HEK293 (cell line): ENCODE results near the gene HGFAC.

Source experiments
- CTCF ChIA-PET: fragments of 350-600 bp; formaldehyde crosslinking; extraction: SDS; loops from one replicate; lab custom pipeline; 2021; ENCODE audit warnings: antibody characterized with exemption; lab: Yijun Ruan, JAX
- POLR2A ChIA-PET: fragments of 300-600 bp; formaldehyde crosslinking; extraction: SDS; loops from one replicate; lab custom pipeline; 2020; ENCODE audit warnings: antibody characterized with exemption, inconsistent platforms; lab: Yijun Ruan, JAX
- H3K27ac ChIP-seq: fragments of 200-500 bp; sonication (Bioruptor generic); 2 replicates; pipeline ENCODE4 v1.5.1; 2014; ENCODE audit warnings: low read depth, low read length, control low read depth, inconsistent platforms; ENCODE audit errors: extremely low read depth
- H3K36me3 ChIP-seq, 2 experiments: fragments of 200-500 bp in 1 of 2; sonication (Bioruptor generic) in 1 of 2; 1 replicate in 1 of 2; 2 replicates in 1 of 2; pipeline ENCODE4 v1.5.1; 2014 to 2017; ENCODE audit warnings: inconsistent platforms in 2 of 2, low read length in 2 of 2; ENCODE audit not compliant: control insufficient read depth in 2 of 2, insufficient read depth in 1 of 2
- H3K4me1 ChIP-seq: fragments of 200-500 bp; sonication (Bioruptor generic); 2 replicates; pipeline ENCODE4 v1.5.1; 2014; ENCODE audit warnings: mild to moderate bottlenecking, low read length, inconsistent platforms; ENCODE audit not compliant: control insufficient read depth, insufficient read depth
- H3K4me3 ChIP-seq: 2 replicates; pipeline ENCODE4 v1.5.1; 2011; ENCODE audit warnings: low read depth, mild to moderate bottlenecking, control low read depth, low read length, moderate library complexity
- H3K9me3 ChIP-seq: fragments of 200-500 bp; sonication (Bioruptor generic); 2 replicates; pipeline ENCODE4 v1.5.1; 2014; ENCODE audit warnings: low read depth, low read length, inconsistent platforms; ENCODE audit not compliant: control insufficient read depth, insufficient read depth
- AEBP2 ChIP-seq: fragments of 450-650 bp; formaldehyde crosslinking; IDR thresholded peaks from 2 replicates; pipeline ENCODE4 v1.5.1; 2016; ENCODE audit warnings: missing biosample characterization, missing genetic modification characterization, borderline replicate concordance
- GFI1B ChIP-seq: fragments of 450-650 bp; formaldehyde crosslinking; IDR thresholded peaks from 2 replicates; pipeline ENCODE4 v1.5.1; 2016; ENCODE audit warnings: missing biosample characterization, missing genetic modification characterization
- HOXC10 ChIP-seq: sonication (generic); formaldehyde crosslinking; IDR thresholded peaks from 2 replicates; pipeline ENCODE4 v1.8.1; 2023; ENCODE audit warnings: mild to moderate bottlenecking, missing genetic modification reagents
- KLF8 ChIP-seq: fragments of 450-650 bp; formaldehyde crosslinking; IDR thresholded peaks from 2 replicates; pipeline ENCODE4 v1.5.1; 2016; ENCODE audit warnings: missing biosample characterization, missing genetic modification characterization
- OVOL3 ChIP-seq: fragments of 450-650 bp; formaldehyde crosslinking; IDR thresholded peaks from 2 replicates; pipeline ENCODE4 v1.5.1; 2016; ENCODE audit warnings: missing biosample characterization, missing genetic modification characterization
- ZBTB10 ChIP-seq: fragments of 450-650 bp; formaldehyde crosslinking; IDR thresholded peaks from 2 replicates; pipeline ENCODE4 v1.5.1; 2016; ENCODE audit warnings: missing biosample characterization, missing genetic modification characterization
- ZNF23 ChIP-seq: fragments of 450-650 bp; formaldehyde crosslinking; IDR thresholded peaks from 2 replicates; pipeline ENCODE4 v1.5.1; 2016; ENCODE audit warnings: missing biosample characterization, missing genetic modification characterization, borderline replicate concordance
- ZNF311 ChIP-seq: fragments of 450-650 bp; formaldehyde crosslinking; IDR thresholded peaks from 2 replicates; pipeline ENCODE4 v1.5.1; 2017; ENCODE audit warnings: missing biosample characterization, missing genetic modification characterization, borderline replicate concordance
- ZNF341 ChIP-seq: fragments of 450-650 bp; formaldehyde crosslinking; IDR thresholded peaks from 2 replicates; pipeline ENCODE4; 2016; ENCODE audit warnings: low read depth, missing biosample characterization, missing genetic modification characterization
- ZNF521 ChIP-seq: fragments of 450-650 bp; formaldehyde crosslinking; IDR thresholded peaks from 2 replicates; pipeline ENCODE4 v1.5.1; 2017; ENCODE audit warnings: missing biosample characterization, mild to moderate bottlenecking, missing genetic modification characterization
- ZNF558 ChIP-seq: fragments of 450-650 bp; formaldehyde crosslinking; IDR thresholded peaks from 2 replicates; pipeline ENCODE4 v1.5.1; 2016; ENCODE audit warnings: missing biosample characterization, missing genetic modification characterization
- ZNF571 ChIP-seq: fragments of 450-650 bp; formaldehyde crosslinking; IDR thresholded peaks from 2 replicates; pipeline ENCODE4 v1.5.0; 2017; ENCODE audit warnings: missing biosample characterization, missing genetic modification characterization
- ZNF692 ChIP-seq: fragments of 450-650 bp; formaldehyde crosslinking; IDR thresholded peaks from 2 replicates; pipeline ENCODE4 v1.5.1; 2016; ENCODE audit warnings: missing biosample characterization, missing genetic modification characterization
- ZNF747 ChIP-seq: fragments of 450-650 bp; formaldehyde crosslinking; IDR thresholded peaks from 2 replicates; pipeline ENCODE4 v1.5.1; 2016; ENCODE audit warnings: missing biosample characterization, missing genetic modification characterization
- ZNF837 ChIP-seq: fragments of 450-650 bp; formaldehyde crosslinking; IDR thresholded peaks from 2 replicates; pipeline ENCODE4 v1.5.1; 2016; ENCODE audit warnings: missing biosample characterization, missing genetic modification characterization
- ZSCAN30 ChIP-seq: fragments of 450-650 bp; IDR thresholded peaks from 2 replicates; pipeline ENCODE4 v1.5.1; 2018; ENCODE audit warnings: missing biosample characterization, mild to moderate bottlenecking, missing genetic modification characterization, moderate library complexity
- TF ChIP-seq, protein P1 (sequence below): fragments of 450-650 bp; formaldehyde crosslinking; IDR thresholded peaks from 2 replicates; pipeline ENCODE4 v1.5.1; 2017; ENCODE audit warnings: missing biosample characterization, missing genetic modification characterization
- TF ChIP-seq, protein P2 (sequence below): fragments of 450-650 bp; formaldehyde crosslinking; IDR thresholded peaks from 2 replicates; pipeline ENCODE4 v1.5.1; 2016; ENCODE audit warnings: missing biosample characterization, missing genetic modification characterization, low read depth
- TF ChIP-seq, protein P3 (sequence below): fragments of 450-650 bp; IDR thresholded peaks from 2 replicates; pipeline ENCODE4 v1.5.1; 2018; ENCODE audit warnings: missing biosample characterization, mild to moderate bottlenecking, missing genetic modification characterization
- TF ChIP-seq, protein P4 (sequence below): fragments of 450-650 bp; formaldehyde crosslinking; IDR thresholded peaks from 2 replicates; pipeline ENCODE4 v1.5.1; 2016; ENCODE audit warnings: missing biosample characterization, missing genetic modification characterization

Gene HGFAC

DNA sequence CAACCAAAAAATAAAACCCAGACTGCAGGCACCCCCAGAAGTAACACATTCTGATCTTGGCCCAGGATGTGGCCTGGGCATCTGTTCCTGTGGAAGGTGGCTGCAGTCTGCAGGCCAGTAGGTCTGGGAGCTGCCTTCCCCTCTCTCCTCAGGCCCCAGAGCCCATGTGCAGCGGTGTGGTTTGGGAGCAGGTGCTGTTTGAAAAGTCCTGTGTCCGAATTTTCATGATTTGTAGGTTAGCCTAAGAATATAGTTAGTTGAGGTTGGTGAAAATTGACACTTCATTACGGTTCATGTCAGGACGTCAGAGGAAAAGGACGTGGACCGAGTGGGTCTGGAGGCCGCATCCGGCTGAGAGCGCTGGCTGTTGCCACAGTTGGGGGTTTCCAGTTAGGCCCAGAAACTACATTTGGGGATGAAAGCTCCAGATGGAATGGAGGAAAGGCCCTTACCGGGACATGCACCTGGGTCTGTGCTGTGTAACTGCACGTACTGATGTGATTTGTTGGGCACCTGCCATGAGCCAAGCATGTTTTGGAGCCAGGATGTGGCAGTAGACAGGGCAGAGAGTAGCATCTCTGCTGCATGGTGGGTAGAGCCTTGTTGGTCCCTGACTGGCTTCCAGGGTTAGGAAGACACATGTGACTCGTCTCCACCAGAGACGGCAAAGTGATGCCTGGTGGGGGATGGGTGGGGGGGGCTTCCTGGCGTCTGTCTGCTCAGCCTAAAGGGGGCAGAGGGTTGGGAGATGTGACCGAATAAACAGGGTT is 21.7 kb upstream of the HGFAC start:
- CTCF ChIA-PET: interaction anchor here (0.6 kb wide), 1 partner anchor 359 kb away, joined by 3 read pairs; no protein-coding TSS in a partner anchor
- POLR2A ChIA-PET: no interaction called here
- H3K4me3 ChIP-seq: no peak overlapping the region

GRCh38 chr4:3420606-3420955 is 21.2 kb upstream of the HGFAC start:
- no peaks in the 10 kb centered on the region for H3K4me1 ChIP-seq
- no peaks in the 10 kb centered on the region for H3K9me3 ChIP-seq
- H3K36me3 ChIP-seq: peaks cover 0 to 19% of the 10 kb centered on the region in 2 experiments; a peak in 1 of 3 replicates
- H3K4me3 ChIP-seq: no peak overlapping the region
- no peak for TF ChIP-seq ZNF311 (tag by site-specific recombination)
- TF ChIP-seq, protein P1, sequence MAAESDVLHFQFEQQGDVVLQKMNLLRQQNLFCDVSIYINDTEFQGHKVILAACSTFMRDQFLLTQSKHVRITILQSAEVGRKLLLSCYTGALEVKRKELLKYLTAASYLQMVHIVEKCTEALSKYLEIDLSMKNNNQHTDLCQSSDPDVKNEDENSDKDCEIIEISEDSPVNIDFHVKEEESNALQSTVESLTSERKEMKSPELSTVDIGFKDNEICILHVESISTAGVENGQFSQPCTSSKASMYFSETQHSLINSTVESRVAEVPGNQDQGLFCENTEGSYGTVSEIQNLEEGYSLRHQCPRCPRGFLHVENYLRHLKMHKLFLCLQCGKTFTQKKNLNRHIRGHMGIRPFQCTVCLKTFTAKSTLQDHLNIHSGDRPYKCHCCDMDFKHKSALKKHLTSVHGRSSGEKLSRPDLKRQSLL: no peak
- TF ChIP-seq, protein P2, sequence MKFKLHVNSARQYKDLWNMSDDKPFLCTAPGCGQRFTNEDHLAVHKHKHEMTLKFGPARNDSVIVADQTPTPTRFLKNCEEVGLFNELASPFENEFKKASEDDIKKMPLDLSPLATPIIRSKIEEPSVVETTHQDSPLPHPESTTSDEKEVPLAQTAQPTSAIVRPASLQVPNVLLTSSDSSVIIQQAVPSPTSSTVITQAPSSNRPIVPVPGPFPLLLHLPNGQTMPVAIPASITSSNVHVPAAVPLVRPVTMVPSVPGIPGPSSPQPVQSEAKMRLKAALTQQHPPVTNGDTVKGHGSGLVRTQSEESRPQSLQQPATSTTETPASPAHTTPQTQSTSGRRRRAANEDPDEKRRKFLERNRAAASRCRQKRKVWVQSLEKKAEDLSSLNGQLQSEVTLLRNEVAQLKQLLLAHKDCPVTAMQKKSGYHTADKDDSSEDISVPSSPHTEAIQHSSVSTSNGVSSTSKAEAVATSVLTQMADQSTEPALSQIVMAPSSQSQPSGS (tag by site-specific recombination): no peak
- TF ChIP-seq HOXC10 (CRISPR knock-in tag): no peak
- TF ChIP-seq, protein P3, sequence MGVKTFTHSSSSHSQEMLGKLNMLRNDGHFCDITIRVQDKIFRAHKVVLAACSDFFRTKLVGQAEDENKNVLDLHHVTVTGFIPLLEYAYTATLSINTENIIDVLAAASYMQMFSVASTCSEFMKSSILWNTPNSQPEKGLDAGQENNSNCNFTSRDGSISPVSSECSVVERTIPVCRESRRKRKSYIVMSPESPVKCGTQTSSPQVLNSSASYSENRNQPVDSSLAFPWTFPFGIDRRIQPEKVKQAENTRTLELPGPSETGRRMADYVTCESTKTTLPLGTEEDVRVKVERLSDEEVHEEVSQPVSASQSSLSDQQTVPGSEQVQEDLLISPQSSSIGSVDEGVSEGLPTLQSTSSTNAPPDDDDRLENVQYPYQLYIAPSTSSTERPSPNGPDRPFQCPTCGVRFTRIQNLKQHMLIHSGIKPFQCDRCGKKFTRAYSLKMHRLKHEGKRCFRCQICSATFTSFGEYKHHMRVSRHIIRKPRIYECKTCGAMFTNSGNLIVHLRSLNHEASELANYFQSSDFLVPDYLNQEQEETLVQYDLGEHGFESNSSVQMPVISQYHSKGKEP (tag by site-specific recombination): no peak
- TF ChIP-seq ZBTB10 (tag by site-specific recombination): no peak
- no peak for TF ChIP-seq ZNF837 (tag by site-specific recombination)
- TF ChIP-seq GFI1B (tag by site-specific recombination): no peak
- no peak for TF ChIP-seq AEBP2 (tag by site-specific recombination)
- TF ChIP-seq ZNF521 (tag by site-specific recombination): no peak
- TF ChIP-seq KLF8: no peak
- TF ChIP-seq ZNF571 (tag by site-specific recombination): no peak
- TF ChIP-seq ZSCAN30: no peak
- no peak for TF ChIP-seq ZNF23 (tag by site-specific recombination)
- ChIA-PET CTCF (interaction anchor here (0.9 kb wide), 1 partner anchor 41 kb away, joined by 5 read pairs; no protein-coding TSS in a partner anchor), POLR2A (no interaction called here)
- H3K27ac ChIP-seq: no peak overlapping the region

More for the DNA sequence above, 21.7 kb upstream of the HGFAC start:
- no peak overlapping the region for H3K27ac ChIP-seq
- H3K36me3 ChIP-seq: peaks cover 0 to 19% of the 10 kb centered on the region in 2 experiments; a peak in 1 of 3 replicates
- no peaks in the 10 kb centered on the region for H3K4me1 ChIP-seq
- TF ChIP-seq ZNF558 (tag by site-specific recombination) (no peak), ZNF341 (tag by site-specific recombination) (no peak), OVOL3 (tag by site-specific recombination) (no peak), ZNF692 (tag by site-specific recombination) (no peak), ZNF747 (tag by site-specific recombination) (no peak)
- TF ChIP-seq, protein P4, sequence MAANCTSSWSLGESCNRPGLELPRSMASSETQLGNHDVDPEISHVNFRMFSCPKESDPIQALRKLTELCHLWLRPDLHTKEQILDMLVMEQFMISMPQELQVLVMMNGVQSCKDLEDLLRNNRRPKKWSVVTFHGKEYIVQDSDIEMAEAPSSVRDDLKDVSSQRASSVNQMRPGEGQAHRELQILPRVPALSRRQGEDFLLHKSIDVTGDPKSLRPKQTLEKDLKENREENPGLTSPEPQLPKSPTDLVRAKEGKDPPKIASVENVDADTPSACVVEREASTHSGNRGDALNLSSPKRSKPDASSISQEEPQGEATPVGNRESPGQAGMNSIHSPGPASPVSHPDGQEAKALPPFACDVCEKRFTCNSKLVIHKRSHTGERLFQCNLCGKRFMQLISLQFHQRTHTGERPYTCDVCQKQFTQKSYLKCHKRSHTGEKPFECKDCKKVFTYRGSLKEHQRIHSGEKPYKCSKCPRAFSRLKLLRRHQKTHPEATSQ: no peak
- H3K9me3 ChIP-seq: no peaks in the 10 kb centered on the region
